Measurements from ENCODE around the gene ADORA3.

Gene ADORA3

DNA sequence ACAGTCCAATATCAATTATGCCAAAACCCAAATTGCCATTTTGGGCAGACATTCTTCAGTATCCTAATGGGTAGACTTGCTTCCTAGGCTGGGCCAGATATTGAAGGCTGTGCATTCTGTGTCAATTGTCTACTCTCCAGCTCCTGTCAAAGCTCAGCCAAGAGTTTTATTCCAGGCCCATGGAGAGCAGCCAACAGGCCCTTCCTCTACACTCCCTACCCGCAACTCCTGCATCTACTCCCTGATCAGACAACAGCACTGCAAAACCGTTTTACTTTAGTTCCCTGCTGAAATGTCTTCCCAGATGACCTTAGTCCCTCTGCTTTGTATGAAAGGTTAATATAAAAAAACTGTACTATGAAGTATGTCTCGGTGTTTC is 6.6 kb upstream of the ADORA3 start:
- peak in 30 of 58 donors; percentile 9 to 75 (median 36) for DNase-seq

DNA sequence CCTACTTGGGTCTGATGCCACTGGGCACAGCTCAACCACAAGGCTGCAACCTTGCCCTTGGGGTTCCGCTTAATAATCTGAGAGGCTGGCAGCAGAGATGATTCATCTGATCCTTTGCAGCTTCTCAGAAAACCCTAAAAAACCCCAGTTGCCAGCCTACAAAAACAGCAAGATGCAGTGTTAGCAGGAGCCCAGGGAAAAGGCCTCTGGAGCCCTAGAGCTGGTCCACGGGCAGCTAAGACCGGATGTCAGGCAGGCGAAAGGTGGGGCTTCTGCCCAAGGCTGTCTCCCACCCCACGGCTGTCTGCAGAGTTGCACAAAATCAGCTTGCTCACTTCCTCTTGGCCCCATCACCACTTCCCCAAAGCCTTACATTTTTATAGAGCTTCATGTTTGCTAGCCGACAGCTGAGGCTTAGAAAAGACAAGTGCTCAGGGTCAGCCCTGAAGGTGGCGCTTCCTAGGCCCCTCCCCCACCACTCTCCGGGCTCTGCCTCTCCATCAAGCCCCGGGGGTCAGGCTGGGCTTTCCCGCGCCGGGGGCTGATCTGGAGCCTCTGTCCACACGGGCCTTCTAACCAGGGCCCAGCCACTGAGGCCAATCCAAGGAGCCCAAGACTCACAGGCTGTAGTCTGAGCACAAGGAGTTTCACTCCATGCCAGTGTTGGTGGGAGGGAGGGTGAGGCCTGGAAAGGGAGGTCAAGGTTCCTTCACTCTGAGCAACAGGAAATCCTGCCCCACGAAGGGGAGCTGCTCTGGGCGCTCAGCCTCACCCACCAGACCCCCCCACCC is 4.2 kb upstream of the ADORA3 start:
- peak in 33 of 58 donors; percentile 33 to 78 (median 63) for DNase-seq

DNA sequence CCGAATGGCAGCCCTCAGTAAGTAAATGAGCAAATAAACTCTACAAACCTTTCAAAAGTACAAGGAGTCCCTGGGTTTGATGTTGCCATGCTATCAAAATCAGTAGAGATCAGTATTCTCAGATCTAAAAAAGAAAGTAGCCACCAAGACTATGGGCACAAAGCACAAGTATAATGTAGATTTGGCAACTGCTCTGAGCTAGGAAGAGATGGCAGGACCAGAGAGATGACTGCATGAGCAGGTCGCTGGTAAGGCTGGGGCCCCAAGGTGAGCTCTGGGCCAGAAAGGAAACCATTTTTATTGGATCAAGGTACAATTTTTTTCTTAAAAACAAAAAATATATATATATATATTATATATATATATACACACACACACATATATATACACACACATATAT is 3.1 kb upstream of the ADORA3 start:
- DNase-seq, result no peak

- DNase-seq, result peak in 6 of 58 donors; percentile 12 to 69 (median 29)
Observed at GRCh38 chr1:111505641-111506119, 2.2 kb upstream of the ADORA3 start.

GRCh38 chr1:111504097-111504496 is 664 bp upstream of the ADORA3 start:
- DNase-seq, result peak in 1 of 58 donors; percentile 10

- DNase-seq, result no peak
Observed at GRCh38 chr1:111501645-111502044, 1.8 kb downstream of the ADORA3 start.

DNA sequence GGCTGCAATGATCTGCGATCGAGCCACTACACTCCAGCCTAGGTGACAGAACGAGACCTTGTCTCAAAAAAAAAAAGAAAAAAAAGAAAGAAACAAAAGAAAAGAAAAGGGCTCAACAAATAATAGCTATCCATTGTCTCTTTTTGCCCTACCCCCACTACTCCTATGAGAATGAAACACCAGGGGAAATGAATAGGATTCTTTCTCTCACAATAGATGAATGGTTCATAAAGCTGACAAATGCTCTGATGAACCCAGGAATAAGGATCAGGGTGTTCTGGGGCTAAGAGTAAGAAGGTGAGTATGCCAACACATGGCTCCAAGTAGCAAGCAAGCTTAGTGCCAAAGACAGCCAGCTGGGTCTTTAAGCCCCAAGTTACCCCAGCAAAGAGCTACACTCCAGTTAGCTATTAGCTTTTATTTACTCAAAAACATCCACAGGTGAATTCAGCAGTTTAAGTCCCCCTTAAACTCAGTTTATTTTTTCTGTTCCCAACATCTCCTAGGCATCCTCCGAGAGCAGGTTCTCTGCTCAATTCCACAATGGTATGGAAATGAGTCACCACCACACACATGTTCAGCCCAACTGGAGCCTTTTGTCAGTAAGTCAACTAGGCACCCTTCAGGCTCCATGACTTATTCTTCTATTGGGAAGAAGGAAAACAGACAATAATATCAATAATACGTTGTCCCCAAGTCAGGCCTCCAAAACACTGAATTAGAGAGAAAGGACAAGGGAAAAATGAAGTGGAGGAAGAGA is 4.2 kb downstream of the ADORA3 start:
- DNase-seq, result peak in 1 of 58 donors; percentile 36

GRCh38 chr1:111497592-111497991 is 5.8 kb downstream of the ADORA3 start:
- DNase-seq, result no peak

- no peak for DNase-seq
Observed at GRCh38 chr1:111496398-111496797, 7.0 kb downstream of the ADORA3 start.

DNA sequence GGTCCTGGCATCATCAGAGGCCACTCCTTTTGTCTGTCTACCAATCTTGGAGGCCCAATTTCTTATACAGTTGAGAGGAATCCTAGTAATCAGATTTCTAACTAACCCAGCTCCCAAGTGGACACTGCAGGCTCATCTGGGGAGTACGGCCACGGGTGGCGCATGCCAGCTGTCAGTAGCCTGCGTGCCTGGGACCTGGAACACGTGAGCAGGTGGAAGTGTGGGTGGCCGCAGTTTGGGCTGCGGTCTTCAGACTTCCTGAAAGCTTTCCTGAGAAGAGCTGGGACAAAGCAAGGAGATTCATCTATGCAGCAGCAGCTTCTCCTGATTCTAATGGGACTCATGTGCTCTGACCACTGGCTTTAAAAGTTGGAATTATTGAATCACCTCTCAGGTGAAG is 12.4 kb downstream of the ADORA3 start:
- peak in 3 of 58 donors; percentile 13 to 37 (median 25) for DNase-seq

GRCh38 chr1:111490220-111490619 is 13.2 kb downstream of the ADORA3 start:
- DNase-seq, result no peak

DNA sequence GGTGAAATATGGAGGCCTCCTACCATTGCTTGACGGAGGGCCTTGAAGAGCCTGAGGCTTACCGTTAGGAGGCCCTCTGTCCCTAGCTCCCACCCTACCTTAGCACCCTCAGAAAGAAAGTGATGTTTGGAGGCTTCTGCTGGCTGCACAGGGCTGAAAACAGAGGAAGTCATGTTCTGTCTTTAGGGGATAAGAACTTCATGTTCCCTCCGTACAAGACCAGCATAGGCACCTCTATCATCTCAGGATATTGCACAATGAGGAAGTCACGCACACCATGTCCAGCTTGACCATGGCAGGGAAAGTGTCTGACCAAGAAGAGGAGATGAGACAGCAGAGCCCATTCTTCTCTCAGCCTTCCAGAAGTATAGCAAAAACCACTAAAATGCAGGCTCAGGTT is 13.8 kb downstream of the ADORA3 start:
- DNase-seq, result peak in 9 of 58 donors; percentile 14 to 65 (median 35)

DNA sequence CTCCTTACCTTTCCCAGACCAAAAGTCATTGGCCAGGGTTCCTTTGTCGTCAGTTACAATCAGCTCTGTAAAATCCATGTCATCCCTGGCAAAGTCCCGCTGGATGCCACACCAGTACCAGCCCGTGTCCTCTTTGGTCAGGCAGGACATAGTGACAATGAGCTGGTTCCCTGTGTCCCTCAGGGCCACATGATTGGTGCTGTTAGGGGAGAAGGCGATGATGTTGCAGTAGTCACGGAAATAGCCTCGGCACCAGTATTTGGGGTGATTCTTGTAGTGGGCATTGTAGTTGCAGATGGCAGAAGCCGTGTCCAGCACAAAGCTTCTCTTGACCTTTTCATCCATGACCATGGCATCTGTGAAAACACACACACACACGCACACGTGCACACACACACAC is 14.8 kb downstream of the ADORA3 start:
- peak in 17 of 58 donors; percentile 25 to 81 (median 47) for DNase-seq

DNA sequence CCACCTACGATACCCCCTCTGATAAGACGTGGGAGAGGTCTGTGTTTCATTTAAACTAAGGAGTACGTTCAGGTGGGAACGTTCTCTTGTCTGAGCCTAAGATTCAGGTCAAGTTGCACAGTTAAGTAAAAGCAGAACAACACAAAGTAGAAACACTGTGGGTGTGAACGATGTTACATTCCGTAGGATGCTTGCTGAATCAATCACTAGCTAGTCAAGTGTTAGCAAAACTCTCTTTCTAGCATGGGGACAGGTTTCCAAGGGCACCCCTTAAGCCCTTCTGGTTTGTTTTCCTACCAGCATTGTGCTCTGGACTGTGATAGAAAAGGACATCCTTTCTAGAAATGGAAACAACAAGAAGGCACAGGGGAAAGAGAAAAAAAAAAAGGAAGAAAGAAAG is 16.3 kb downstream of the ADORA3 start:
- no peak for DNase-seq

DNA sequence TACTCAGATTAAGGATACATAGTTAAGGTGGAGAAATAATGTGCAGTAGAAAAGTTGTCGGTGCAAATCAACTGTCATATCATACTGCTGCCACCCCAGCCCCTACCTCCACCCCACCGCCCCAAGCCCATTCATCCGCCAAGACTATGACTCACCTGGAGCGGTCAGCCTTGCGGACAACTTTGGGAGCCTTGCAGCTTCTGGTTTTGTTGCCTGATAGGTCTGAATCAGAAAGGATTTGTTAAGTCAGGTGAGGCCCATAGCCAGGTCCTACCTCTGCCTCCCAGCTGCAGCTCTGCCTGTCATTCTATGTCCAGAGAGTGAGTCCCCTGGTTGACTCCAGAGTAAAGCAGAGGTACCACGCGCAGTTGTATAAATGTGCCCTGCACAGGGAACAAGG is 17.0 kb downstream of the ADORA3 start:
- DNase-seq, result no peak

DNA sequence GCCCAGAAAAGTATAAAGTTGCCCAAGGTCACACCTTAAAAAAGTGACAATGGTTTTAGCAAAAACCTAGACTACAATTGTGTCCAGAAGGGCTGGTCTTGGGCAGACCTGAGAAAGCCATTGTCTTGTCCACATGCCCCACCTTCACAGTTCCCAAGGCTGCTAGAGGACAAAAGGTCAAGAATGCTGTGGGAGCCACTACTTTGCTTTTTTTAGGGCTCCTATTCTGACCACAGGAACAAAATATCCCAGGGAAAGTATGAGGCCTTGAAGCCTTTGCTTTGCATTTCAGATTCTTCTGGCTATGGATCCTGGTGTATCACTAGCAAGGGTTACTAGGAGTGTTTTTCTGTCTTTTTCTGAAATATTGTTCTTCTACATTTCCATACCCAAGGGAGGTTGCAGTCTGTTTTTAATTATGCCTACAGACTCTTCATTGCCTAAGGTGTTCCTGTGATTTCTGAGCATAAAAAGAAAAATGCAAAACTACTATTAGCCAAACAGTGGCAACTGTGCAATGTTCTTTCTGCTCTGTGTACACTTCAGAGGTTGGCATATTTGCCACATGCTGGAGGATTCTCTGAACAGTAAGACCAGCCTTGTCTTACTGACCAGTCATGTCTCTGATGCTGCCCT is 18.9 kb downstream of the ADORA3 start:
- DNase-seq, result no peak

GRCh38 chr1:111483876-111484275 is 19.6 kb downstream of the ADORA3 start:
- DNase-seq, result no peak

GRCh38 chr1:111483166-111483565 is 20.3 kb downstream of the ADORA3 start:
- DNase-seq, result no peak

- peak in 49 of 58 donors; percentile 13 to 83 (median 58) for DNase-seq
Observed at GRCh38 chr1:111481387-111482221, 21.8 kb downstream of the ADORA3 start.

DNA sequence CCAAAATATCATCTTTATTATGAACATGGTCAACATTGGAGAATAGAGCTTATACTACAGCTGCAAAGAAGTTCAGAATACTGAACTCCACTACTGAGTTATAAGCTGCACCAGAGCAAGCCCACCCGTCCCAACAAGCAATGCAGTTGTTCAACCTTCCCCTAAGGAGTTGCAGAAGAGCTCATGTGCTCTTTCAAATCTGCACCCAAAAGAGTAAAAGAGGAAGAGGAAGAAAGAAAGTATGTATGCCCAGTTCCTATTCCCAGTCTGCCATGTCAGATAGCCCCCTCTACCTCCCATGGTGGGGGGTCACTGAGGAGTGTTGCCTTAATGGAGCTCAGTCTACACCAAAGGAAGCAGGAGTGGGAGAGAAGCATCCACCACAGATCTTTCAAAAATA is 22.8 kb downstream of the ADORA3 start:
- DNase-seq, result no peak

- no peak for DNase-seq
Observed at GRCh38 chr1:111476761-111477309, 26.6 kb downstream of the ADORA3 start.

Measured in anterior cingulate cortex (tissue), 58 donors.